Measurements from ENCODE around the gene BNIP3. TPM values are rescaled to one million over a fixed set of nuclear protein-coding genes. Genes with fewer than 3 reads are reported as not detected.

The BNIP3 gene
- total RNA-seq, 3 donors from 2014 or later: 2.5 to 25.8 (median 5.6) TPM

DNA sequence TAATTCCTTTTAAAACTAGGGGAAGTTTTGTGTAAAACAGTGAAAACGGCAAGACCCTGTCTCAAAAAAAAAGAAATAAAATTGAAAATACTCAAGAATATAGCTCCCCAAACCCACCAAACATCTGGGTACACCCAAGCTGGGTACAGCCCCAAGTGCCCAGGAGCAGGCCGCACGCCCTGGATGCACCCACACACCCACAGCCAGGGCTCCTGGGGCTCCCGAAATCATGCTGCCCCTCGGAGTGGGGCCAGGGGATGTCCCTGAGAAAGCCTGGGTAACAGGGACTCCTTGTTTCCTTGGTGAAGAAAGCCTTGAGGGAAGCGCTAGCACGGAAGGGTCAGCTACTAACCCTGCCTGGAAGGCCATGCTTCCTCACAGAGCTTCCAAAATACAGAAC, 10.1 kb downstream of the BNIP3 start:
- no peaks in the 10 kb centered on the region for H3K36me3 ChIP-seq (ENCODE audit: low read depth)

DNA sequence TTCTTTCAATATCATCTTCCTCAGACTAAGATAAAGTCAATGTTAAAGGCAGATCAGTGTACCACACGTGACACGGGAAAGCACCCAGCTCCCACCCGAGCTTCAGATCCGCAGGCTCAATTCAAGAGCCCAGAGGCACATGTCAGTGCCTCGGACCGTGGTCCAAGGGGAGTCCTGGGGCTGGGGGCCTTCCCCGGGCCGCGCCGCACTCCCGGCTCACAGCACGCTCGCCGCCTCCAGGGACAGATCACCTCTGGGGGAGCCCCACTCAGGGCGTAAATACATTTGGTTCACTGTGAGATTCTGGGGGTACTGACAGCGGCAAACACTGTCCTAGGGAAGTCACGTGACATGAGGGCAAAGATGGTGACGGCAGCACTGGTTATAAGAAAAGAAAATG, 10.8 kb downstream of the BNIP3 start:
- no peak for ATAC-seq

More for the DNA sequence above, 10.1 kb downstream of the BNIP3 start:
- Histone ChIP-seq H3K4me1 (ENCODE audit: low read depth) (peaks cover 6% of the 10 kb centered on the region), H3K9me3 (no peaks in the 10 kb centered on the region), H3K4me3 (no peak overlapping the region)
- ATAC-seq (no peak), DNase-seq (no peak)
- intact Hi-C loops (cut with DNase I, micrococcal nuclease): no loop called here
- TF ChIP-seq, protein P1, sequence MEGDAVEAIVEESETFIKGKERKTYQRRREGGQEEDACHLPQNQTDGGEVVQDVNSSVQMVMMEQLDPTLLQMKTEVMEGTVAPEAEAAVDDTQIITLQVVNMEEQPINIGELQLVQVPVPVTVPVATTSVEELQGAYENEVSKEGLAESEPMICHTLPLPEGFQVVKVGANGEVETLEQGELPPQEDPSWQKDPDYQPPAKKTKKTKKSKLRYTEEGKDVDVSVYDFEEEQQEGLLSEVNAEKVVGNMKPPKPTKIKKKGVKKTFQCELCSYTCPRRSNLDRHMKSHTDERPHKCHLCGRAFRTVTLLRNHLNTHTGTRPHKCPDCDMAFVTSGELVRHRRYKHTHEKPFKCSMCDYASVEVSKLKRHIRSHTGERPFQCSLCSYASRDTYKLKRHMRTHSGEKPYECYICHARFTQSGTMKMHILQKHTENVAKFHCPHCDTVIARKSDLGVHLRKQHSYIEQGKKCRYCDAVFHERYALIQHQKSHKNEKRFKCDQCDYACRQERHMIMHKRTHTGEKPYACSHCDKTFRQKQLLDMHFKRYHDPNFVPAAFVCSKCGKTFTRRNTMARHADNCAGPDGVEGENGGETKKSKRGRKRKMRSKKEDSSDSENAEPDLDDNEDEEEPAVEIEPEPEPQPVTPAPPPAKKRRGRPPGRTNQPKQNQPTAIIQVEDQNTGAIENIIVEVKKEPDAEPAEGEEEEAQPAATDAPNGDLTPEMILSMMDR (IDR thresholded peaks at IDR 0.05): no peak

DNA sequence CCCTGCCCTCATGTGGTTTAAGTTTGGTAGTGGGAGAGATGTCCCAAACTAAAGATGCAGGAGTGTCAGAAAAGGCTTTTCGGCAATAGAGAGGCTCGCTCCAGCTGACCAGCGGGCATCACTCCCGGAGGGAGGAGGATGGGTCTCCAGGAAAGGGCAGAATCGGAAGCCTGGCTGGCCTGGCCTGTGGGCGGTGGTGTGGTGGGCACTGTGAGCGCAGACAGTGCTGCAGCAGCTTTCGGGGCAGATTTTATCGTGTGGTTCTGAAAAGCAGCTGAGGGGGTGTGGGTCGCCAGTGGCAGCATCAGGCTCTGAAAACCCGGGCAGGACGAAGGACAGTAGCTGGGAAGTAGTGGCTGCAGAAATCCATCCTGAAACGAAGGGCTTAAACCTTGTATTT, 12.8 kb downstream of the BNIP3 start:
- Histone ChIP-seq H3K4me1 (ENCODE audit: low read depth) (peaks cover 6% of the 10 kb centered on the region), H3K4me3 (no peak overlapping the region), H3K9me3 (no peaks in the 10 kb centered on the region), H3K36me3 (ENCODE audit: low read depth) (no peaks in the 10 kb centered on the region)
- TF ChIP-seq, protein P1 (IDR thresholded peaks at IDR 0.05): no peak
- DNase-seq: no peak
- intact Hi-C loops (cut with DNase I, micrococcal nuclease): no loop called here
- ATAC-seq: no peak

More for the DNA sequence above, 10.8 kb downstream of the BNIP3 start:
- Histone ChIP-seq H3K4me1 (ENCODE audit: low read depth) (peaks cover 6% of the 10 kb centered on the region), H3K4me3 (no peak overlapping the region), H3K36me3 (ENCODE audit: low read depth) (no peaks in the 10 kb centered on the region), H3K9me3 (no peaks in the 10 kb centered on the region)
- no peak for DNase-seq
- intact Hi-C loops (cut with DNase I, micrococcal nuclease): no loop called here
- TF ChIP-seq, protein P1 (IDR thresholded peaks at IDR 0.05): no peak

DNA sequence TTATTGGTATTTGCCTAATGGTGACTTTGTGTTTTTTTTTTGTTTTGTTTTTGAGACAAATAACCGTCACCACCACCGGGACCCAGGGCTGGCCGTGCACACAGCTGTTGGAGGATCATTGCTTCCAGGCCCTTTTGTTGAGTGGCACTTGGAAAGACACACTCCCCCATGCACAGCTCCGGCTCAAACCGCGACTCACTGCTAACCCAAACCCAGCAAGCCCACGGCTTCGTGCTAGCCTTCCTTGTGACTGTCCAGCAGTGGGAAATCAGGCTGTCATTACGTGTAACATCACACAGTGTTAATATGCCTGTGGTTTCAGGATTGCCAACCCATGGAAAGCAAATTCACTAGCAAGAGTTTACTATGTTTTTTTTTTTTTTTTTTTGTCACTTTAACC, 17.4 kb downstream of the BNIP3 start:
- ATAC-seq: no peak
- Histone ChIP-seq H3K9me3 (no peaks in the 10 kb centered on the region), H3K36me3 (ENCODE audit: low read depth) (no peaks in the 10 kb centered on the region), H3K4me3 (no peak overlapping the region), H3K4me1 (ENCODE audit: low read depth) (no peaks in the 10 kb centered on the region)
- intact Hi-C loops (cut with DNase I, micrococcal nuclease): no loop called here
- TF ChIP-seq, protein P1 (IDR thresholded peaks at IDR 0.05): no peak
- DNase-seq: no peak

DNA sequence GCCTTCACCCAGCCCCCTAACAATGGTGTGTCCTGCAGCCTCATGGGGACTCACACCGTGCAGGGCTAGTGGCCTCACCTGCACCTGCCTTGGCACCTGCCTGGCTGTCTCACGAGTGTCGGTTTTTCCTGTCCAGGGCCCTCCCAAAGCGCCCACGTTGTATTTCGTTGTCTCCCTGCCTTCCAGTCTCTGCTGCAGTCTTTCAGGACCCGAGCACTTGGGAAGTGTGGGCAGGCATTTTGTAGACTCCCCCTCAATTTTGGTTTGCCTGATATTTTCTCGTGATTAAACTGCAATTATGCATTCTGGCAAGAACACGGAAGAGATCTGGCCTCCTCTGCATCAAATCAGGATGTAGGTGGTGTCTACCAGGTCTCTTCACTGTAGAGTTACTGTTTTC, 17.9 kb downstream of the BNIP3 start:
- no peak overlapping the region for H3K4me3 ChIP-seq
- H3K36me3 ChIP-seq (ENCODE audit: low read depth): no peaks in the 10 kb centered on the region
- TF ChIP-seq, protein P1 (IDR thresholded peaks at IDR 0.05): no peak
- no peak for ATAC-seq
- intact Hi-C loops (cut with DNase I, micrococcal nuclease): no loop called here
- no peaks in the 10 kb centered on the region for H3K4me1 ChIP-seq (ENCODE audit: low read depth)
- no peak for DNase-seq
- H3K9me3 ChIP-seq: no peaks in the 10 kb centered on the region

DNA sequence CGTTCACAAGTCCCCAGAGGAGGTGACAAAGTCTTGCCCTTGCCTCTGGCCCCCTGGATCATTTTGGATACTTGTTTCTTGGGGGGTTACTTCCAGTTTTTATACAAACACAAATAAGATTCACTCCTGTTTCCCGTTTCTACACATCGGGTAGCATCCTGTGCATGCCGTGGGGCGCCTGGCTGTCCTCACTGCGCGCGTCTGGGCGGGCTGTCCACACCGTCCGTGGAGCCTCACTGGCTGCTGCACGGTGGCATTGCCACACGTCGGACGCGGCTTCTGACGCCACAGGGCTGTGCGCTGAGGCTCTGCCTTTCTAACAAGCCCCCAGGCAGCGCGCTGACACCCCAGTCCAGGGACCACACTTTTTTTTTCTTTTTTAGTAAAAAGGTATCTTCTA, 18.4 kb downstream of the BNIP3 start:
- DNase-seq: no peak
- TF ChIP-seq, protein P1 (IDR thresholded peaks at IDR 0.05): no peak
- Histone ChIP-seq H3K4me3 (no peak overlapping the region), H3K4me1 (ENCODE audit: low read depth) (no peaks in the 10 kb centered on the region), H3K9me3 (no peaks in the 10 kb centered on the region), H3K36me3 (ENCODE audit: low read depth) (no peaks in the 10 kb centered on the region)
- intact Hi-C loops (cut with DNase I, micrococcal nuclease): no loop called here
- ATAC-seq: no peak
